NCI-H748 treated with DMSO at 0.1 percent for 48 hours (cell line): ENCODE measurements around the gene YTHDC1.
"Not testable (repeated sequence)": the region's sequence is repeated elsewhere in the genome, so short reads cannot be mapped to it uniquely, and the experiment has no call there.

ENCODE experiments used
- DNase-seq: peaks from one replicate; lab custom pipeline; 2025; lab: John Stamatoyannopoulos, UW

Gene YTHDC1

DNA sequence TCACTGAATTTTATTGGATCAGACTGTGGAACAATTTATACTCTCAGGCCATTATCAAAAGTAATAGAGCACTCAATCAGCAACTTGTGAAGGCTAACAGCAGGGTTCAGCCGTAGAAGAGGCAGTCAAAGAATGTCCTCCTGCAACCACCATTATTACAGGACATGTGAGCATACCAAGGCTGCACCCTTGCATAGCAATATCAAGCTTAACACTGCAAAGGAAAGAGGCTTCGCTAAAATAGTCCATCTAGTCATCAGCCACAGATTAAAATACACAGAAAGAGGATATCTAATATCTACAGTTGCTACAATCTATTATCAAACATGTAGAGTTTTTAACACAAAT lies 61.5 kb downstream of the YTHDC1 start:
- no peak for DNase-seq

DNA sequence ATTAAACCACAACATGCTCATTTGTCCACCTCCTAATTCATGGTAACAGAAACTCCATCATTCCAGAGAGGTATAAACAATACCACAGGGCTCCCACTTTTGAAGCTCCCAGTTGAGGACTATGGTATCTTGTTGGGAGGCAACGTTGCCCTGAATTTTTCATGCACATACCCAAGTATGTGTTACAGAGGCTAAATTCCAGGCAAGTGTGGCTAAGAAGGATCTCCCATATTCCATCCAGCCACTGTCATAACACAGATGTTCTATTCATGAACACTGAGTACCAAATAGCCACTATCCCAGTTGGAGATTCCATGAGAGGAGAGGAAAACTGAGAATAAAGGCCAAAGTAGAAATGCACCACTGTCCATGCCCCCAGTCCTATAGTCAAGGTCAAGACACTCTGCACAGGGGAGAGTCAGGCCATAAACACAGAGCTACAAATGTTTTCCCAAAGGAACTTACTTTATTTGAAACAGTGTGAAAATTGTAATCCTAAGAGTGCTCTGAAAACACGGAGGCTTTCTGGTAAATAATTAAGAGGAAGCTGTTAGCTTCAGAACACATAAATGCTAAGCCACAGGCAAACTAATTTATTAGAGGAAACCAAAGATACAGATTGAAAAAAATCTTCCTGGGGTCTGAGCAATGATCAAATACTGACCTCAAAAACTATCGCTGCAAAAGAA lies 62.0 kb downstream of the YTHDC1 start:
- DNase-seq = no peak

DNA sequence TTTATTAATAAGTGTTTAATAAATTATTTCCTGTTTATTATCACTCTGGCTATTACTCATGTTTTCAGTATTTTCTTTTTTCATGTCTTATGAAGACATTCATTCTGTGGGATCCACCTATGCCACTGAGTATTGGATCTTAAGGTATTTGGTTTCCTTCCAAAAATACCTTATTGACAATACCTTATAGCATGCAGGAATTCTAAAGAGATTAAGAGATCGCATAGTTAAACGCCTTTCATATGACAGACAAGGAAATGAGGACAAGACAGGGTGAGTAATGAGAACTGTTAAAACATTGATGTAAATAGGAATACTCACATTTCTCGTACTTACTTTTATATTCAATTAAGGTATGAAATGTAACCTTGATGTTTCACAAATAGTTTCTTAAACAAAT lies 66.2 kb downstream of the YTHDC1 start:
- DNase-seq = no peak

DNA sequence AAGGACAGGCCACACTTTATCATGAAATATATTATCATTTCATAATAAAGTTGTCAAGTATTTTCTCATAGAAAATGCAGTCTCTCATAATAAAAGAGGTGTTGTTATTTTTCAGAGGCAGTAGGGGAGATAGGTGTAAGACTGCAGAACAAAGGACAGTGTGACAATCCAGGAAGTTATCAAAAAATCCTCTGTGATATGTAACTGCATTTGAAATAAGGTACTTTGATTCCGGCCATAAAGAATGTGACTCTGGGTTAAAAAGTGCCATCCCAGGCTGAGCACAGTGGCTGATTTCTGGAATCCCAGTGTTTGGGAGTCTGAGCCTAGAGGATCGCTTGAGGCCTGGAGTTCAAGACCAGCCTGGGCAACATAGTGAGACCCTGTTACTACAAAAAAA lies 66.8 kb downstream of the YTHDC1 start:
- DNase-seq = no peak

DNA sequence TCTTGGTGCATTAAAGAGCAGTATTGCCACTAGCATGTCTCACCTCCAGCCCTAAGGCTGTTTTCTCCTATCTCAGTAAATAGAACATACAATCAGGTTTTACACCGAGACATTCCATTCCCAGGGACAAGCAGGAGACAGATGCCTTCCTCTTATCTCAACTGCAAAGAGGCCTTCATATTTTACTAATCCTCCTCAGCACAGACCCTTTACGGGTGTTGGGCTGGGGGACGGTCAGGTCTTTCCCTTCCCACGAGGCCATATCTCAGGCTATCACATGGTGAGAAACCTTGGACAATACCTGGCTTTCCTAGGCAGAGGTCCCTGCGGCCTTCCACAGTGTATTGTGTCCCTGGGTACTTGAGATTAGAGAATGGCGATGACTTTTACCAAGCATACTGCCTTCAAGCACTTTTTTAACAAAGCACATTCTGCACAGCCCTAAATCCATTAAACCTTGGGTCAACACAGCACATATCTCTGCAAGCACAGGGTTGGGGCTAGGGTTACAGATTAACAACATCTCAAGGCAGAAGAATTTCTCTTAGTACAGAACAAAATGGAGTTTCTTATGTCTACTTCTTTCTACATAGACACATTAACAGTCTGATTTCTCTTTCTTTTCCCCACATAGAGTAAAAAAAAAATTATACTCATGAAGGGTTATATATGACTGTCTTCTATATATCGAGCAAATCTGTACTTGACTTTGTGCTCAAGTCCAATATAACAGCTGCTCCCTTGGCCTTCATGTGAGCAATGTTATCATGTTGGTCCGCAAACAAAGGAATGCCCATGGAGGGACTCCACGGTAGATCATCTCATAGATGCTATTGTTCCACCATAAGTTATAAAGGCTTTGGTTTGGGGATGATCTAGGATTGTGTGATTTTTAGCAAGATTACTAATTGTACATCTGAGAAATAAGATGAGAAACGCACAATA lies 67.8 kb downstream of the YTHDC1 start:
- not testable (repeated sequence) for DNase-seq

DNA sequence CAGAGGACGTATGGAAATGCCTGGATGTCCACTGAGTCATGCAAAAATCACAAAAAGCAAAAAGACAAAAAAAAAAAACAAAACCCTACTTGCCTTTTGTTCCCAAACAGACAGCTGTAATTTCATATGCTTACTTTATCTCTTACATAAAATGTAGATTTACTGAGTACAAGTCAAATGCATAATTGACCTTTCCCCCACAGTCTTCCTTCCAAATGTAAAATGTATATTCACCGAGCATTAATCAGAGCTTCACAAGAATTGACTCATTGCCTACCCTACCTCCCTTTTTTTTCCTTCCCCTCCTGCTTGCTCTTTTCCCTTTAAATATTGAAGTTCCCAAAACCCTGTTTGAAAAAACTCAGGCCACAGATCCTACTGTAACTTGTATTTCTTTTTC lies 71.9 kb downstream of the YTHDC1 start:
- no peak for DNase-seq

DNA sequence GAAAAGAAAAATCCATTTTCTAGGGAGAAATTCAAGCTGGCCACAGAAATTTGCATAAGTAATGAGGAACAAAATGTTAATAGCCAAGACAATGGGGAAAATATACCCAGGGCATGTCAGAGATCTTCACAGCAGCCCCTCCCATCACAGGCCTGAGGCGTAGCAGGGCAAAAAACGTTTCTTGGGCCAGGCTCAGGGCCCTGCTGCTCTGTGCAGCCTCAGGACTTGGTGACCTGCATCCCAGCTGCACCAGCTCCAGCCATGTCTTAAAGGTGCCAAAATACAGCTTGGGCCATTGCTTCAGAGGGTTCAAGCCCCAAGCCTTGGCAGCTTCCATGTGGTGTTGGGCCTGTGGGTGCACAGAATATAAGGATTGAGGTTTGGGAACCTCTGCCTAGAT lies 72.3 kb downstream of the YTHDC1 start:
- DNase-seq = no peak

DNA sequence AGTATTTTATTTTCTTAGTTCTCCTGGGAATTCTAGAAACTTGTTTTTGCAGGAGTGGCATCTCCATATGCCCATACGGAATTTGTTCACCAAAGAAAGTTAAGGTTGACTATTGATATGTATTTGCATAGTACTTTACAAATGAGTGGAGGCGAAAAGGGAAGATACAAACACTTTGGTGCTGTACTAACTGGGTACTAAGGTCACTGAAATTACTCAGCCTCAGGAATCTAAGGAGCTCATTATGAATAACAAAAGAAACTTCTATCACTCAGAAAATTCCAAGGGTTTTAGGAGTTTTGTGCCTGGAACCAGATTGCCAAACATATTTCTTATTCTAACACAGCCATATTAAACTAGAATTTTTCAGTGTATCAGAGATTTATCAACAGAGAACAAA lies 77.0 kb downstream of the YTHDC1 start:
- DNase-seq = no peak

DNA sequence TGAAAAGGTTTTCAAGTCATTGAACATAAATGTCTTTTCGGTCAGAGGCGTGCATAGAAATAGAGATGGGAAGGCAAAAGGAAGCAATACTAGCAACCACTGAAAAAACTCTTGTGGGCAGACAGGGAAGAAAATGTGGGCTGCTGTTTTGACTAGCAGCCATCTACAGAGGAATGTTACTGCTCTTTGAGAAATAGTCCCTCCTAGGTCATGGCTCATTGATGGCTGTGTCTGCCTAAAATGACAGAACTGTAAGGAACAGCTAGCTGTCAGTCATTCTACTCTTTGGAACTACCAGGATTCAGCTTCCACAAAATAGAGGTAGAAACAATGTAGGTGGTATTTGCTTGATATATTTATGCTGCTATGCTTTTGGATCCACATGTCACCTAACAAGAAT lies 77.5 kb downstream of the YTHDC1 start:
- peak; percentile 0 for DNase-seq

DNA sequence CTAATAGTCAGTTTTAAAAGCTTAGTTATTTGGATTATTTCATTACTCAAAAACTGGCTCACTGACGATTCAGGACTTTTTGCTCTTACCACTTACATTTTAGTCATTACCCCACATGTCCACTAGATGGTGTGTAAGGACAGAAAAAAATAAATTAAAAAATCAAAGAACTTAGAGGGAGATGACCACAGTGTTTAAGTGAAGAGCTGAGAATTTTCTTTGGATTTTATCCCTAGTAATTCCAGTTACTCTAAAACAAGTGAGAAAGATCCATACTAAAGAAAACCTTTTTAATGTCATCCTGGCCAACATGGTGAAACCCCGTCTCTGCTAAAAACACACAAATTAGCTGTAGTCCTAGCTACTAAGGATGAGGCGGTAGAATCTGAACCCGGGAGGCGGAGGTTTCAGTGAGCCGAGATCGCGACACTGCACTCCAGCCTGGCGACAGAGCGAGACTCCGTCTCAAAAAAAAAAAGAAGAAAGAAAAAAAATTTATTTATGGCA lies 78.0 kb downstream of the YTHDC1 start:
- DNase-seq = peak; percentile 22

DNA sequence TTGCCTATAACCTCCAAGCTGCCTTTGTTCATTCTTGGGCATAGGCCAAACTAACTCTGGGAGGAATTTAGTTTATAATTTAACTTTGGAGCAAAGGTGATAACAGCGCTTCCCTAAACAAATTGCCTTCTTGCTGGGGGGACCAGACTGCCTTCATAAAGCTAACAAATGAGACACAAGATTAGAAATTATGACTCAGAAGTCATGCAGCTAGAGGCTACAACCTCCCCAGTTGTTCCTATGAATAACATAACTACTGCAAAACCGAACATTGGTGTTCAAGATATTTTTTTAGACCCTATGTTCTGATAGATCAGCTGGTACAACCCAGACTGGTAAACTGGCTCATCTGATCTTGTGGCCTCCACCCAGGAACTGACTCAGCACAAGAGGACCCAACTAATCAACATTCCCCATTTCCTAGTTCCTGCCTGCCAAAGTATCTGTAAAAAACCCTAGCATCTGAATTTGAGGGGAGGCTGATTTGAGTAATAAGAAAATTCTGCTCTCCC lies 82.4 kb downstream of the YTHDC1 start:
- DNase-seq = no peak

DNA sequence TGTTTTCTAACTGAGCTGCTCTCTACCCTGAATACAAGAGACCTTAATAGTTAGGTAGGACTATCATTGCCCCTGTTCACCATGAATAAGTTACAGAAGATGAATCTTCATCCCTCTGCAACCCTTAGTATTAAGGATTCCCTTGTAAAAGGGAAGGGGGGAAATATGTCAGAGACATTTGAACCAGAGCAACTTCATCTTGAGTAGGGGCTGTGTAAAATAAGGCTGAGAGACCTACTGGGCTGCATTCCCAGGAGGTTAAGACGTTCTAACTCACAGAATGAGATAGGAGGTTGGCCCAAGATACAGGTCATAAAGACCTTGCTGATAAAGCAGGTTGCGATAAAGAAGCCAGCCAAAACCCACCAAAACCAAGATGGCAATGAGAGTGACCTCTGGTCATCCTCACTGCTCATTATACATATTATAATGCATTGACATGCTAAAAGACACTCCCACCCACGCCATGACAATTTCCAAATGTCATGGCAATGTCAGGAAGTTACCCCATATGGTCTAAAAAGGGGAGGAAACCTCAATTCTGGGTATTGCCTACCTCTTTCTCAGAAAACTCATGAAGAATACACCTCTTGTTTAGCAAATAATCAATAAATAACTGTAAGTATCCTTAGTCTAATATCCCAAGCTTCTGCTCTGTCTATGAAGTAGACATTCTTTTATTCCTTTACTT lies 84.9 kb downstream of the YTHDC1 start:
- no peak for DNase-seq
